NCI-H146 treated with DMSO at 0.1 percent for 48 hours (cell line): ENCODE data around the gene CYTH3.
"Not testable (repeated sequence)": the region's sequence is repeated elsewhere in the genome, so short reads cannot be mapped to it uniquely, and the experiment has no call there.

ENCODE experiments used
- DNase-seq: peaks from one replicate; lab custom pipeline; 2025; ENCODE audit not compliant: unreplicated experiment; lab: John Stamatoyannopoulos, UW

CYTH3 gene

DNA sequence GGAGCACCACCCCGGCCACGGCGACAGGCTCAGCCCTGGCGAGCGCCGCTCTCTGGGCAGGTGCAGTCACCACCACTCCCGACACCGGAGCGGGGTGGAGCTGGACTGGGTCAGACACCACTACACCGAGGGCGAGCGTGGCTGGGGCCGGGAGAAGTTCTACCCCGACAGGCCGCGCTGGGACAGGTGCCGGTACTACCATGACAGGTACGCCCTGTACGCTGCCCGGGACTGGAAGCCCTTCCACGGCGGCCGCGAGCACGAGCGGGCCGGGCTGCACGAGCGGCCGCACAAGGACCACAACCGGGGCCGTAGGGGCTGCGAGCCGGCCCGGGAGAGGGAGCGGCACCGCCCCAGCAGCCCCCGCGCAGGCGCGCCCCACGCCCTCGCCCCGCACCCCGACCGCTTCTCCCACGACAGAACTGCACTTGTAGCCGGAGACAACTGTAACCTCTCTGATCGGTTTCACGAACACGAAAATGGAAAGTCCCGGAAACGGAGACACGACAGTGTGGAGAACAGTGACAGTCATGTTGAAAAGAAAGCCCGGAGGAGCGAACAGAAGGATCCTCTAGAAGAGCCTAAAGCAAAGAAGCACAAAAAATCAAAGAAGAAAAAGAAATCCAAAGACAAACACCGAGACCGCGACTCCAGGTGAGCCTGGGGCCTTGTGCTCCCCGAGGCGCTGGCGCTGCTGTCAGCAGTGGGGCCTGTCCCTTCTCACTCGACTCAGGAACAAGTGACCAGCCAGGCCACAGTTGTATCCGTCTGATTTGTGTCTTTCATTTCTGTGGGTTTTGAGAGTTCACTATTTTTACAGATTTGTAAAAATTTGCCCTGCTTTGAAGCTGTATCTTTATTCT lies 117.7 kb downstream of the CYTH3 start:
- no peak for DNase-seq

DNA sequence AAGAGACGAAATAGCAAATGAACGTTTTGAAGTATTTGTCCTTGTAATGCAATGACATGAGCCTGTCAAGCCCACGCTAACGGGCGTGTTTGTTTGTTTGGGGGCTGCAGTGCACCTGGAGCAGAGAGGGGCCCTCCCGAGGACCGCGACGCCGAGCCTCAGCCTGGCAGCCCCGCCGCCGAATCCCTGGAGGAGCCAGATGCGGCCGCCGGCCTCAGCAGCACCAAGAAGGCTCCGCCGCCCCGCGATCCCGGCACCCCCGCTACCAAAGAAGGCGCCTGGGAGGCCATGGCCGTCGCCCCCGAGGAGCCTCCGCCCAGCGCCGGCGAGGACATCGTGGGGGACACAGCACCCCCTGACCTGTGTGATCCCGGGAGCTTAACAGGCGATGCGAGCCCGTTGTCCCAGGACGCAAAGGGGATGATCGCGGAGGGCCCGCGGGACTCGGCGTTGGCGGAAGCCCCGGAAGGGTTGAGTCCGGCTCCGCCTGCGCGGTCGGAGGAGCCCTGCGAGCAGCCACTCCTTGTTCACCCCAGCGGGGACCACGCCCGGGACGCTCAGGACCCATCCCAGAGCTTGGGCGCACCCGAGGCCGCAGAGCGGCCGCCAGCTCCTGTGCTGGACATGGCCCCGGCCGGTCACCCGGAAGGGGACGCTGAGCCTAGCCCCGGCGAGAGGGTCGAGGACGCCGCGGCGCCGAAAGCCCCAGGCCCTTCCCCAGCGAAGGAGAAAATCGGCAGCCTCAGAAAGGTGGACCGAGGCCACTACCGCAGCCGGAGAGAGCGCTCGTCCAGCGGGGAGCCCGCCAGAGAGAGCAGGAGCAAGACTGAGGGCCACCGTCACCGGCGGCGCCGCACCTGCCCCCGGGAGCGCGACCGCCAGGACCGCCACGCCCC lies 118.5 kb downstream of the CYTH3 start:
- no peak for DNase-seq

GRCh38 chr7:6151994-6152735 lies 120.3 kb downstream of the CYTH3 start:
- DNase-seq: no peak

- not testable (repeated sequence) for DNase-seq
Measured at GRCh38 chr7:6151527-6151926, 120.9 kb downstream of the CYTH3 start.

- DNase-seq: no peak
Measured at GRCh38 chr7:6149996-6150395, 122.4 kb downstream of the CYTH3 start.

GRCh38 chr7:6148724-6149360 lies 123.6 kb downstream of the CYTH3 start:
- no peak for DNase-seq

DNA sequence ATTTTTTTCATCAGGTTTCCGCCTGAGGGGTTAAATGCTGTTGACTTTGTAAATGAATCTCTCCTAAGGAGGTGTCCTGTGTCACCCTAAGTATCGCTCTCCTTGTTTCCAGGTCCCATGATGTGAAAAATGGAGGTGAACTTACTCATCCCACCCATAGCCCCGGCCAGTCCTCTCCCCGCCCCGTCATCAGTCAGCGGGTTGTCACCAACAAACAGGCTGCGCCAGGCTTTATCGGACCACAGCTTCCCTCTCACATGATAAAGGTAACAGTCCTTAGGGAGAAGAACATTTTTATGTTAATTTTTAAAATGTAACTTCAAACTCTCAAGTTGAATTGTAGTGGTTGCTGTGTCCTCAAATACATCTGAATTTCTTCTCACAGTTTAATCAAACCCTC lies 124.8 kb downstream of the CYTH3 start:
- DNase-seq: no peak

- DNase-seq: no peak
Measured at GRCh38 chr7:6146666-6147065, 125.8 kb downstream of the CYTH3 start.

DNA sequence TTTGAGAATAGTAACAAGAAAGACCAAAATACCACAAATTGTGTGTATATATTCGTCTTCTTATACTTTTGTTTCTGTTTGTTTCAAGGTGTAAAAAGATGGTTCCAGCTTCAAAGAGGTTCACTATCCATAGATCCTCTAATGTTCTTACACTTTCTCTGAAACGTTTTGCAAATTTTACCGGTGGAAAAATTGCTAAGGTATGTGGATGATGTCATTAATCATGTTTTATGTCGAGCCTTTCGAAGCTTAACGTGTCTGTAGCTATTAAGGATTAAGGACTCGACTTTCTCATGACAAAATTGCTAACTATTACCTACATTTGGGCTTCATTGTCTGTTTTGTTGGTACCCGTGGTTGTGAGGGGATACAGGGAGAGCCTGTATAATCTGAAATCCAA lies 128.4 kb downstream of the CYTH3 start:
- no peak for DNase-seq

GRCh38 chr7:6142871-6143380 lies 129.5 kb downstream of the CYTH3 start:
- no peak for DNase-seq

DNA sequence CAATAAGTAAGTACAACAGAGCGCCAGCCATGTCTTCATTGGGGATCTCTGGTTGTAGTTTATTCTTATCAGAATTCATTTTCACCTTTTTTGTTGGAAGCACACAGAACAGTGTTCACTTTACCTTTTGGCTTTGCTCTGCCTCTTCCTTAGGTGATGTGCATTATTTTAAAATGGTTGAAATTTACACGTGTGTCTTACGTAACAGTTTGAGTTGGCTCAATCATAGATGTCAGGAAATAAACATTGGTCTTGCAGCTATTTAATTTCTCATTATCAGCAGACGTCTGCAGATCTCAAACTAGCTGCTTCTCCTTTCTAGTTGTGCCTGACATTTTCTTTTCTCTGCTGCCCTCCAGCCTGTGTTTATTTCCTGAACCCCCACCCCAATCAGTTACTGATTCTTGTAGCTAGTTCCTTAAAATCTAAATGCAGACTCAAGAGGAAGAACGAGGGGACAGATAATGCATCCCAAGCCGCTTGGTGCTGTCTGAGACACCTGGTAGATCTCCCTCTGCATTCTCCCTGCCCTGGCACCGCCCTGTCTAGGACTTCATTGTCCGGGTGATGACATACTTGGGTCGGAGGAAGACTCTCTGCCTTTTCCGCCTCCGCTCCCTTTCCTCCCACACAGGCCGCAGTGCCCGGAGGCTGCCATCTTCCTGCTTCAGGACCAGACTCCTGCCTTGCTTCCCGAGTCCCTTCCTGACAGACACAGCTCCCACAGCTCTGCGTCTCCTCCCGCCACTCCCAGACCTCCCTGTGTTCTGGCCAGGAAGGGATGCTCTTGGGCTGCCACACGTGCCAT lies 133.0 kb downstream of the CYTH3 start:
- DNase-seq: no peak

DNA sequence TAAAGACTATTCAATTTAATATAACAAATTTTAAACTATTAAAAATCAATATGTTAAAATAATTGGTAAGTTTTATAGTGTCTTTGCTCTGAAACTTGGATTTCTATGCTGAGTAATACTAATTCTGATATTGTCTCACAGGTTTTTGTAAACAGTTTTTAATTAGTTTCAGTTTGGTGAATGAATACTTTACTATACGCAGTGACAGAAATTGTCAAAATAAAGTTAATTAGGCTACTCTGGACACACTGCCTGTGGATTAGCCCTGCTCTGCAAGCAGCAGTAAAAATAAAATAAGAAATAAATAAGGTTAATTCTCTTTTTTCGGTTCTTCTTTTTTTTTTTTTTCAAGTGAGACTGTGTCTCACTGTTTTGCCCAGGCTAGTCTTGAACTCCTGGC lies 135.9 kb downstream of the CYTH3 start:
- DNase-seq: no peak

DNA sequence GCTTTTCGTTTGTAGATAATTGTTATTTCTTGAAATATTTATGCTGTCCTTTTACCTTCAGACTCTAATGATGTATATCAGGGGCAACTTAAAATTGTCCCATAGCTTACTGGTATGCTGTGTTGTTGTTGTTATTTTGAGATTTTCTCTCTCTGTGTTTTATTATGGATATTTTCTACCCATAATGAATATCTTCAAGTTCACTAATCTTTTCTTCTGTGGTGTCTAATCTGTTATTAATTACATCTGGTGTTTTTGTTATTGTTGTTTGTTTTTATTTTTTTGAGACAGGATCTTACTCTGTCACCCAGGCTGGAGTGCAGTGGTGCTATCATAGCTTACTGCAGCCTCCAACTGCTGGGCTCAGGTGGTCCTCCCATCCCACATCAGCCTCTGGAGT lies 139.2 kb downstream of the CYTH3 start:
- DNase-seq: no peak

DNA sequence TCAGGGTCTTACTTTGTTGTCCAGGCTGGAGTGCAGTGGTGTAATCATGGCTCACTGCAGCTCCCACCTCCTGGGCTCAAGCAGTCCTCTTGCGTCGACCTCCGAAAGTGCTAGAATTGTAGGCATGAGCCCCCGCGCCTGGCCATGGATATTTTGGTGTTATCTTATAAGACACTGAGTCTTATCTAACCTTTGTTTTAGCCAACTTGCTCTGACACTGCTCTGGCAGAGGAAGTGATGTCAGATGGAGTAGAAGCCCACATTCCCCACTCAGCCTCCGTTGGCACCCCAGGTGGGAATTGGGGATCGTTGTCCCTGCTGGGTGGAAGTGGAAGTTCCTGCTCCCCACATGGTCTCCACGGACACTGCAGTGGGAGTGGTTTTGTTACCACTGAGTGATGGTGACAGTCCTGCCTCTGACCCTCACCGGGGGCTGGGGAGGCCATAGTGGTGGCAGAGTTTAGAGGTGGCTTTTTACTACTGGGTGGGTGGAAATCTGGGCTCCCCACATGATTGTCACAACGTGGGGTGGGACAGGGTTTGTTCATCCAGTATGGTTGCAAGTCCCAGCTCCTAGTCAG lies 142.3 kb downstream of the CYTH3 start:
- no peak for DNase-seq

DNA sequence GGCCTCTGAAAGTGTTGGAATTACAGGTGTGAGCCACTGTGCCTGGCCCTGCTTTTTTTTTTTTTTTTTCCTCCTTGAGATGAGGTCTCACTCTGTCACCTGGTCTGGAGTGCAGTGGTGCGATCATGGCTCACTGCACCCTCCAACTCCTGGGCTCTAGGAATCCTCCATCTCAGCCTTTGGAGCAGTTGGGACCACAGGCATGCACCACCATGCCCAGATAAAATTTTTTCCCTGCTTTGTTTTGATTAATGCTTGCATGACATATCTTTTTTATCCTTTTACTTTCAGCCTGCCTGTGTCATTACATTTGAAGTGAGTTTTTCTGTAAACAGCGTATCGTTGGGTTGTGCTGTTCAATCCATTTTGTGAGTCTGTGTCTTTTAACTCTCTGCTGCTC lies 144.2 kb downstream of the CYTH3 start:
- no peak for DNase-seq

DNA sequence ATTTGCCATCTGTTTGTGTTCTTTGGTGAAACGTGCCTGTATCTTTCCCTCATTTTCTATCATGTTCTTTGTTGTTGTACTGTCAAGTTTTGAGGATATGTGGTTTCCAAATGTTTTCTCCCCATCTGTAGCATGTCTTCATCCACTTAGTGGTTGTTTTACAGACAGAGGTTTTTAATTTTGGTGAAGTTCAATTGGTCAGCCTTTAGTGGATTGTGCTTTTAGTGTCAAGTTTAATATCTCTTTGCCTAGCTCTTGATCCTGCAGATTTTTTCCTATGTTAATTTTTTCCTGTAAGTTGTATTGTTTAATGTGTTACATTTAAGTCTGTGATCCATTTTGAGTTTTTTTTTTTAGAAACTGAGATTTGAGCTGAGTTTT lies 145.3 kb downstream of the CYTH3 start:
- no peak for DNase-seq

- no peak for DNase-seq
Measured at GRCh38 chr7:6123843-6124242, 148.6 kb downstream of the CYTH3 start.

GRCh38 chr7:6121141-6121540 lies 151.3 kb downstream of the CYTH3 start:
- DNase-seq: no peak

- DNase-seq: no peak
Measured at GRCh38 chr7:6117533-6117932, 154.9 kb downstream of the CYTH3 start.

DNA sequence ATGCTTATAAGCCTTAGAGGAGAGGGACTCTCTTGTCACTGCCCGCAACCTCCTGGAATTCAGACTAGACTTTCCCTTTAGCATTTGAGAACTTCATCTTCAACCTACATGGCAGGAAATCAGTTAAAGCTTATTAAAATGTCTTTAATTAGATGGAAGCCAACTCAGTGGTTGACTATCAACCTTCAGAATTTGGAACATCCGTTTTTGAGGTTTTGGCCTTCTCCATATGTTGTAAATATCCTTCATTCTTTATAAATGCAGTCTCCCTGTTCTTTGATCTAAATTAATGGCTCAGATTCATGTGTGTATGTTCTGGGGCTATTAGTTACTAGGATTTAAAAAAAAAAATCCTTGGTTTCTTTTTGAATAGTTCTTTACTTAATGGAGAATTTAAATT lies 156.2 kb downstream of the CYTH3 start:
- DNase-seq: no peak
